ENCODE measurements around the gene S100A8. TPM values are rescaled to one million over a fixed set of nuclear protein-coding genes. Genes with fewer than 3 reads are reported as not detected.

The S100A8 gene
- total RNA-seq = not detected in 3 replicates

DNA sequence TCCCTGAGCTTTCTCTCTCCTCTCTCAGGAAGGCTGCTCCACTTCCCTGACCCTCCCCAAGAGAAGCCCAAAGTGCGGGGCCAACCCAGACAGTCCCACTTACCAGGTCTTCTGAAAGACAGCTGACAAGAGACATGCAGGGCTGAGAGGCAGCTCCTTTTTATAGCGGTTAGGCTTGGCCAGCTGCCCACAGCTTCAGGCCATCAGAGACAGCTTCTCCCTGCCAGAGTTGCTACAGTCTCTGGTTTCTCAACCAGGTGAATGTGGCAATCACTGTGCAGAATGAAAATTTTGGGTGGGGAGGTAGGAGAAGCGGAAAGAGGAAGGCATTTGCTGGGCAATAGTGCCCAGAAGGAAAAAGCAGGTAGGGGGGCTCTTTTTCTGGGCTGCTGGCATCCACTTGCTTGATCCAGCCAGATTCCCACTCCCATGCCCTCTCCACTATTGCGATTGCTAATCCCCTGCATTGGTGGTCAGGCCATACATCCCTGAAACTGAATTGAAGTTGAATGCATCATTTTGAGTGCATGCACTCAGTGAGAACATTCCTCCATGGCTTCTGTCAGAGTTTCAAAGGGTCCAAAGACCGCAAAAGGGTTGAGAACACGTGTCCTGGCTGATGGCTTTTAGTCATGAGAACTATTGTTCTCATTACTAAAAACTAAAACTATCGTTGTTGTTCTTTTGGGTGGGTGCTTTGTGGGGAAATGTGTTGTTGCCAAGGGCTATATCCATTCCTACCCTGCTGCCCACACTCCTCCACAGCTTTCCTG, at the start of gene S100A8:
S100A8 (minus strand) TSS at position 136 of the 773 bp plus-strand sequence. CDS start 538 bp downstream, outside the sequence.
- H3K4me1 Mint-ChIP-seq = no peaks in the 10 kb centered on the region
- H3K27ac Mint-ChIP-seq = no peak within 1 kb of the TSS
- H3K36me3 Mint-ChIP-seq = no peaks in the 10 kb centered on the region
- no peak for TF ChIP-seq CTCF (IDR thresholded peaks at IDR 0.05; ENCODE audit: unreplicated experiment)
- no peaks in the 10 kb centered on the region for H3K9me3 Mint-ChIP-seq
- no peak for DNase-seq (ENCODE audit: low spot score in 2 of 2, unreplicated experiment in 2 of 2)
- H3K27me3 Mint-ChIP-seq (ENCODE audit: low read depth) = peaks cover 44% of the 10 kb centered on the region
- H3K4me3 Mint-ChIP-seq = no peak within 1 kb of the TSS

GRCh38 chr1:153439273-153439672, 48.4 kb upstream of the S100A8 start:
- no peak for DNase-seq (ENCODE audit: low spot score in 2 of 2, unreplicated experiment in 2 of 2)
- H3K4me3 Mint-ChIP-seq = no peak overlapping the region
- H3K36me3 Mint-ChIP-seq = no peaks in the 10 kb centered on the region
- no peak for TF ChIP-seq CTCF (IDR thresholded peaks at IDR 0.05; ENCODE audit: unreplicated experiment)
- no peak overlapping the region for H3K27ac Mint-ChIP-seq
- no peaks in the 10 kb centered on the region for H3K4me1 Mint-ChIP-seq
- H3K27me3 Mint-ChIP-seq (ENCODE audit: low read depth) = peaks cover 30% of the 10 kb centered on the region
- H3K9me3 Mint-ChIP-seq = no peaks in the 10 kb centered on the region

- Mint-ChIP-seq H3K9me3 (no peaks in the 10 kb centered on the region), H3K27me3 (ENCODE audit: low read depth) (peaks cover 27% of the 10 kb centered on the region), H3K27ac (no peak overlapping the region), H3K4me1 (no peaks in the 10 kb centered on the region), H3K36me3 (no peaks in the 10 kb centered on the region), H3K4me3 (no peak overlapping the region)
- DNase-seq (ENCODE audit: low spot score in 2 of 2, unreplicated experiment in 2 of 2) = no peak
- TF ChIP-seq CTCF (IDR thresholded peaks at IDR 0.05; ENCODE audit: unreplicated experiment) = no peak
Observed at GRCh38 chr1:153438599-153438998, 47.7 kb upstream of the S100A8 start.

GRCh38 chr1:153437236-153437635, 46.4 kb upstream of the S100A8 start:
- H3K27ac Mint-ChIP-seq = no peak overlapping the region
- peaks cover 25% of the 10 kb centered on the region for H3K27me3 Mint-ChIP-seq (ENCODE audit: low read depth)
- H3K4me3 Mint-ChIP-seq = no peak overlapping the region
- no peak for DNase-seq (ENCODE audit: low spot score in 2 of 2, unreplicated experiment in 2 of 2)
- no peaks in the 10 kb centered on the region for H3K4me1 Mint-ChIP-seq
- TF ChIP-seq CTCF (IDR thresholded peaks at IDR 0.05; ENCODE audit: unreplicated experiment) = no peak
- no peaks in the 10 kb centered on the region for H3K9me3 Mint-ChIP-seq
- no peaks in the 10 kb centered on the region for H3K36me3 Mint-ChIP-seq

DNA sequence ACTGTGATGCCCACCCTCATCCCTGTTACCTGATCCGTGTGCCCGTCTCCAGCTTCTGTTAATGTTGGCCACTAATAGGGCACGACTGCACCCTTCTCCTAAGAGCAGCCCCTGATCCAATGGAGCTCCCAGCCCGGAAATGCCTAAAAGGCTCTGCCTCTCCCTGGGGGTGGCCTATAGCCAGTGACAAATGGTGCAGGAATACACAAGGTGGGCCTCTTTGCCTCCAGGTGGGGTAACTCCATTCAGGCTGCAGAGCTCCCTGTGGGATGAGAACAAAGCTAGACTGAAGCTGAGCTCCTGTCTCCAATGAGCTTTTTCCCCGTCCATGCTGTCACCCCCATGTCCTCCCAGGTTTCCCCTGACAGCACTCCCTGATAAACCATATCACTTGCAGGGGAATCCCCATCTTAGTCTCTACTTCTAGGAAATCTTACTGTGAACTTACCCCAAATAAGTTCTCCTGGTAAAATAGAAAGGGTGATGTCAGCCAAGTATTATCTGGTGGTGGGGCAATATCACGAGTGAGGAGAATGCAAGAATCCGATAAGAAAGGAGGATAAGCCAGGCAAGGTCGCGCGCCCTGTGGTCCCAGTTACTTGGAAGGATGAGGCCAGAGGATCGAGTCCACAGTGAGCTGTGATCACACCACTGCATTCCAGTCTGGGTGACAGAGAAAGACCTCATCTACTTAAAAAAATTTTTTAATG, 44.0 kb upstream of the S100A8 start:
- no peak overlapping the region for H3K4me3 Mint-ChIP-seq
- no peaks in the 10 kb centered on the region for H3K36me3 Mint-ChIP-seq
- H3K9me3 Mint-ChIP-seq = no peaks in the 10 kb centered on the region
- no peak overlapping the region for H3K27ac Mint-ChIP-seq
- TF ChIP-seq CTCF (IDR thresholded peaks at IDR 0.05; ENCODE audit: unreplicated experiment) = no peak
- DNase-seq (ENCODE audit: low spot score in 2 of 2, unreplicated experiment in 2 of 2) = no peak
- H3K27me3 Mint-ChIP-seq (ENCODE audit: low read depth) = peaks cover 25% of the 10 kb centered on the region
- H3K4me1 Mint-ChIP-seq = no peaks in the 10 kb centered on the region
